ENCODE data around the gene RHOT2. TPM values are rescaled to one million over a fixed set of nuclear protein-coding genes. Genes with fewer than 3 reads are reported as not detected.
A peak's percentile ranks its signal among the peaks of the same experiment; 100 is the strongest.

RHOT2 gene
- total and polyA plus RNA-seq, 9 of the 15 experiments (the other 6 are each of a cell fraction or from before 2014, with no cell fraction given): 5.0 to 373 (median 112) TPM

DNA sequence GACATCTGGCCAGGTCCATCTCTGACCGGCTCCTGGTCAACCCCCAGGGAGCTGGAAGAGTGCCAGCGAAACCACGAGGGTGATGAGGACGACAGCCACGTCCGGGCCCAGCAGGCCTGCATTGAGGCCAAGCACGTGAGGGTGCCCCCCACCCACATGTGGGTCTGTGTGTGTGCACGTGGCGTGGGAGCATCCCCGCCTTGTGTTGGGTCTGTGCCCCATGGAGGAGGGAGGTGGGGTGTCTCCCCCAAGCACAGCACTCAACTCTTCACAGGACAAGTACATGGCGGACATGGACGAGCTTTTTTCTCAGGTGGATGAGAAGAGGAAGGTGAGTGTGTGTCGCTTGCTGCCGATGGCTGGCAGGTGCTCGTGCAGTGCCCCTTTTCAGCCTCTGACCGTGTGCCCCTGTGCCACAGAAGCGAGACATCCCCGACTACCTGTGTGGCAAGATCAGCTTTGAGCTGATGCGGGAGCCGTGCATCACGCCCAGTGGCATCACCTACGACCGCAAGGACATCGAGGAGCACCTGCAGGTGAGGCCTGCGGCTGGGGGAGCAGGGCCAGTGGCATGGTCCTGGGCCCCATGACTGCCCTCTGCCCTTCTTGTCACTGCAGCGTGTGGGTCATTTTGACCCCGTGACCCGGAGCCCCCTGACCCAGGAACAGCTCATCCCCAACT lies 14.0 kb downstream of the RHOT2 start (continued):
- peak; percentile 42 for TF ChIP-seq FOXP1 (CRISPR knock-in tag; IDR thresholded peaks at IDR 0.05)
- TF ChIP-seq, protein P1, sequence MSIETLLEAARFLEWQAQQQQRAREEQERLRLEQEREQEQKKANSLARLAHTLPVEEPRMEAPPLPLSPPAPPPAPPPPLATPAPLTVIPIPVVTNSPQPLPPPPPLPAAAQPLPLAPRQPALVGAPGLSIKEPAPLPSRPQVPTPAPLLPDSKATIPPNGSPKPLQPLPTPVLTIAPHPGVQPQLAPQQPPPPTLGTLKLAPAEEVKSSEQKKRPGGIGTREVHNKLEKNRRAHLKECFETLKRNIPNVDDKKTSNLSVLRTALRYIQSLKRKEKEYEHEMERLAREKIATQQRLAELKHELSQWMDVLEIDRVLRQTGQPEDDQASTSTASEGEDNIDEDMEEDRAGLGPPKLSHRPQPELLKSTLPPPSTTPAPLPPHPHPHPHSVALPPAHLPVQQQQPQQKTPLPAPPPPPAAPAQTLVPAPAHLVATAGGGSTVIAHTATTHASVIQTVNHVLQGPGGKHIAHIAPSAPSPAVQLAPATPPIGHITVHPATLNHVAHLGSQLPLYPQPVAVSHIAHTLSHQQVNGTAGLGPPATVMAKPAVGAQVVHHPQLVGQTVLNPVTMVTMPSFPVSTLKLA (conservative IDR thresholded peaks at IDR 0.05): peak; percentile 91 to 94
- no peak for TF ChIP-seq ZNF639 (CRISPR knock-in tag; conservative IDR thresholded peaks at IDR 0.05 in 1 of 2, IDR thresholded peaks at IDR 0.05 in 1 of 2)
- no peak for TF ChIP-seq BACH1 (tag; IDR thresholded peaks at IDR 0.05)
- TF ChIP-seq RBM15 (IDR thresholded peaks at IDR 0.05; ENCODE audit: insufficient read depth, low read length): no peak
- no peak for TF ChIP-seq CEBPB (tag; IDR thresholded peaks at IDR 0.05)
- TF ChIP-seq MAZ (CRISPR knock-in tag; conservative IDR thresholded peaks at IDR 0.05 in 1 of 2, IDR thresholded peaks at IDR 0.05 in 1 of 2): 0 out of 4 replicates have a peak, but pooled peaks of 1 of the 2 experiments have one; percentile 26
- TF ChIP-seq DIDO1 (tag; IDR thresholded peaks at IDR 0.05; ENCODE audit: low read depth): no peak
- TF ChIP-seq, protein P2, sequence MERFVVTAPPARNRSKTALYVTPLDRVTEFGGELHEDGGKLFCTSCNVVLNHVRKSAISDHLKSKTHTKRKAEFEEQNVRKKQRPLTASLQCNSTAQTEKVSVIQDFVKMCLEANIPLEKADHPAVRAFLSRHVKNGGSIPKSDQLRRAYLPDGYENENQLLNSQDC (CRISPR knock-in tag; IDR thresholded peaks at IDR 0.05): no peak
- TF ChIP-seq BRCA1 (IDR thresholded peaks at IDR 0.05): no peak
- 0 out of 2 replicates have a peak, but pooled peaks have one; percentile 66 for TF ChIP-seq BRCA1 (CRISPR knock-in tag; IDR thresholded peaks at IDR 0.05)
- no peak for TF ChIP-seq ZKSCAN3 (CRISPR knock-in tag; IDR thresholded peaks at IDR 0.05)
- no peak for TF ChIP-seq MCM2 (IDR thresholded peaks at IDR 0.05; ENCODE audit: low read depth)
- TF ChIP-seq CEBPG (CRISPR knock-in tag; IDR thresholded peaks at IDR 0.05): no peak
- TF ChIP-seq CEBPG (tag; conservative IDR thresholded peaks at IDR 0.05 in 1 of 2, IDR thresholded peaks at IDR 0.05 in 1 of 2): no peak
- TF ChIP-seq NFIC (IDR thresholded peaks at IDR 0.05): peak; percentile 98
- no peak for TF ChIP-seq ZNF57 (CRISPR knock-in tag; IDR thresholded peaks at IDR 0.05)
- peak; percentile 55 for TF ChIP-seq PRDM10 (IDR thresholded peaks at IDR 0.05; ENCODE audit: partially characterized antibody)
- no peak for TF ChIP-seq PRPF4 (IDR thresholded peaks at IDR 0.05; ENCODE audit: insufficient read depth, low read depth, low read length, poor library complexity, severe bottlenecking)

All from K562 (cell line).